SK-N-SH (cell line): ENCODE measurements around the gene PPP1R12A.

Source experiments
- CTCF ChIP-seq: fragments of 200-600 bp; sonication (generic); IDR thresholded peaks from 2 replicates; pipeline ENCODE4 v1.6.1; 2017; ENCODE audit warnings: antibody characterized with exemption, mild to moderate bottlenecking, moderate library complexity
- ELF1 ChIP-seq: IDR thresholded peaks from 2 replicates; pipeline ENCODE4 v1.4.0; 2012
- GABPA ChIP-seq: IDR thresholded peaks from 2 replicates; pipeline ENCODE4 v1.4.0; 2012; ENCODE audit warnings: low read depth, mild to moderate bottlenecking
- JUND ChIP-seq: IDR thresholded peaks from 2 replicates; pipeline ENCODE4 v1.4.0; 2012
- NRF1 ChIP-seq: IDR thresholded peaks from 2 replicates; pipeline ENCODE4 v1.6.1; 2012; ENCODE audit warnings: low read depth, mild to moderate bottlenecking, low read length
- PBX3 ChIP-seq: IDR thresholded peaks from 2 replicates; pipeline ENCODE4; 2012
- POLR2AphosphoS5 ChIP-seq: IDR thresholded peaks from 2 replicates; pipeline ENCODE4 v1.6.1; 2012; ENCODE audit warnings: low read depth, low read length
- RAD21 ChIP-seq: IDR thresholded peaks from 2 replicates; pipeline ENCODE4 v1.6.1; 2012; ENCODE audit warnings: mild to moderate bottlenecking, low read length
- SIN3A ChIP-seq: IDR thresholded peaks from 2 replicates; pipeline ENCODE4 v1.6.1; 2012; ENCODE audit warnings: low read depth, mild to moderate bottlenecking, low read length, moderate library complexity, borderline replicate concordance
- TAF1 ChIP-seq: IDR thresholded peaks from 2 replicates; pipeline ENCODE4 v1.6.1; 2012; ENCODE audit warnings: low read depth, mild to moderate bottlenecking, low read length, moderate library complexity, borderline replicate concordance

- no peak for TF ChIP-seq ELF1
- TF ChIP-seq CTCF = no peak
- no peak for TF ChIP-seq JUND
- no peak for TF ChIP-seq GABPA
- TF ChIP-seq RAD21 = no peak
- no peak for TF ChIP-seq POLR2AphosphoS5
- TF ChIP-seq PBX3 = no peak
- TF ChIP-seq SIN3A = no peak
- TF ChIP-seq TAF1 = no peak
- TF ChIP-seq NRF1 = no peak
Measured at GRCh38 chr12:79732638-79733037, 202.3 kb downstream of the PPP1R12A start.
